HG02678 (cell line): ENCODE measurements around the gene CCDC57.
A peak's percentile ranks its signal among the peaks of the same experiment; 100 is the strongest.

ENCODE experiments used
- ATAC-seq: cut with Tn5 transposase; IDR thresholded peaks from one replicate; pipeline ENCODE4 v1.9.1; 2021; ENCODE audit warnings: mild to moderate bottlenecking, moderate library complexity; ENCODE audit not compliant: unreplicated experiment

CCDC57 gene

DNA sequence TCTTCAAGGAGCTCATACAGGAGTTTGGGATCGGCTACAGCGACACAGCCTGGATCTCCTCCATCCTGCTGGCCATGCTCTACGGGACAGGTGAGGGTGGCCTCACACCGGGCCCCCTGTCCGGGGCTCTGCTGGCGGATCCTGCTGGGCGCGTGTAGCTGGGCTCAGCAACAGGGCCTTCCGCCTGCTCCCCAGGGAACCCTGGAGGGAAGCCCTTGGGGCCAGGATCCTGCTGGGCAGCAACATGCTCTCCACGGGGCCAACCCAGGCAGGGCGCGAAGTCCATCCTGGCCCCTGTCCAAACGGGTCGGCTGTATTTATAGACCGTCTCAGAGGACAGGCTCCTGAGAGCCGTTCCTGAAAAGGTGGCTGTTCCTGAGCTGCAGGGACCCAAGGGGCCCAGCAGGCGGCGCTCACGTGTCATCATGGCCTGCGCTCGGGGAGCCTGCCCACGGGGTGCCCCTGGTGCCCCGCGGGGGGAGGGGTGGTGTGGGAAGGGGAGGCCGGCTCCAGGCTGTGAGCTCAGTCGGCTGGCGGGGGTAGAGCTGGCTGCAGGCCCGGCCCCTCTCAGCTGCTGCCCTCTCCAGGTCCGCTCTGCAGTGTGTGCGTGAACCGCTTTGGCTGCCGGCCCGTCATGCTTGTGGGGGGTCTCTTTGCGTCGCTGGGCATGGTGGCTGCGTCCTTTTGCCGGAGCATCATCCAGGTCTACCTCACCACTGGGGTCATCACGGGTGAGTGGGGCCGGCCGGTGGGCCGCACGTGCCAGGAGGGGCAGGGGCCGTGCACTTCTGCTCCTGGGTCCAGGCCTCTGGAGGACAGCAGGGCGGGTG lies 23.7 kb upstream of the CCDC57 start:
- no peak for ATAC-seq

DNA sequence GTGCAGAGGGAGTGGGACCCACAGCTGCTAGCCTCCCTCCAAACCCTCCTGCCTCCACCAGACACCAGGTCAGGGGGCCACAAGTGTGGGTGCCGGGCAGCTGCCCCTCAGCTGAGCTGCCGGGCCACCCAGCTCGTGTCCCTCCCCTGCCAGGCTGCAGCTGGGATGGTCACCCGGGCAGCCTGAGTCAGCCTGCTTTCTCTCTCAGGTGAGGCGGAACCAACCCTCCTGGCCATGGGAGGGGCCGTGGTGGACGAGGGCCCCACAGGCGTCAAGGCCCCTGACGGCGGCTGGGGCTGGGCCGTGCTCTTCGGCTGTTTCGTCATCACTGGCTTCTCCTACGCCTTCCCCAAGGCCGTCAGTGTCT lies 23.1 kb upstream of the CCDC57 start:
- no peak for ATAC-seq

DNA sequence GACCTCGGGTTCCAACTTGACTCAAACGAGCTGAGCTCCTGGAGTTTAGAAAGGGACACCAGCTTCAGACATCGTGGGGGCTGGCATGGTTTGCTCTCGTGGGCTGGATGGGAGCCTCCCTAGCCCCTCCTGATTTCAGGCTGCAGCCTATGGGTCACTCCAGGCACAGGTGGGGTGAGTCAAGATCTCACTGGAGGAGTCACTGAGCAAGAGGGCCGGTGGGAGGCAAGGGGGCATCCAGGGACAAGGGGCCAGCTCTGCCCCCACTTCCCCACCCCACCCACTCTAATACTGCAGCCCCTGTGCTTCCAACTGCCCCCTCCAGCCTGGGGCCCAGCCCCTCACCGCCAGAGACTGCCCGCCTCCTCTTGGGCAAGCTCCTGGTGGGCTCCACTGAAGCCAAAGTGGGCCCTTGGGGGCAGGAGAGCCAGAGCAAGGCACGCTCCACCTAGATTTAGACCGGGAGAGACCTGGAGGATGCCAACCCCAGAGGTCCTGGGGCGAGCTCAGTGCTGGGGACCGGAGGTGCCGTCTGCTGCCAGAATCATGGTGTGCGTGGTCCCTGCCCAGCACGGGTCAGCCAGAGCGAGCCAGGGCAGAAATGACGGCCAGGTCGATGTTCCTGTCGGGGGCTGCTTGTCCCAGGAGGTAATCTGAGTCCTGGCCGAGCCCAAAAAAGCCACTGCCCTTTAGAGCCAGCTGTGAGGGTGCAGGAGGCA lies 22.6 kb upstream of the CCDC57 start:
- ATAC-seq: no peak

DNA sequence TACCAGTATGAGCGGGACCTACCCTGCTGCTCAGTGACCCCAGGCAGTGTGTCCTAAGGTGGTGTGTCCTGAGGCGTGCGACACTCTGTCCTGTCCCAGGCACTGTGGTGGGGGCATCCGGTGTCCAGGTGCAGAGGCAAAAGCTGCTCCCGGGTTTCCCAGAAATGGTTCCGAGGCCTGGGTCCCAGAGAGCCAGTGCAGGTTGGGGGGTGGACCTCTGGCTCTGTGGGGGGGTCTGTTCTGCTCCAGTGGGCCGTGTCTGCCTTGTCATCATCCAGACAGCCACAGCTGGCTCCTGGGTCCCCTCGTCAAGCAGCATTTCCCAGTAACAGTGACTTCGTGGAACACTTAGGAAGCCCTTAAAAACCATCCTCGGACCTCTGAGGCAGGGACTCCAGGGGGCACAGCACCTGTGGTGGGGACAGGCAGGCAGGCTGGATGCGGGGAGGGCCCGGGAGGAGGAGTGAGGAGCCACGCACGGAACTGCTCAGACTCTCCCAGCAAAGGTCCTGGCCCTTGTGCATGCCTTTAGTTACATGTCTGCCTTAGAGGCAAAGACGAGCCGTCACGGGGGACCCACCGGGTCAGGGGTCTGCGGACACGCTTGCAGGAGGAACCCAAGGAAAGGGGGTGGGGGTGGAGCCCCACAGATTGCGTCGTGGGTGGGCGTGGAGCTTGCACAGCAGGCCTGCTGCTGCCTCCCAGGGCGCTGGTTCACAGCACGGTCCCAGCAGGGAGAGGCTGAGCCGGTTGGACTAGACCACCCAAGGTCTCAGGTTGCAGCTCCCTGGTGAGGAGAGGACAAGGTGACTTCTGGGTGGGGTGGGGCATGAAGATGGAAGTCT lies 21.8 kb upstream of the CCDC57 start:
- ATAC-seq: no peak

DNA sequence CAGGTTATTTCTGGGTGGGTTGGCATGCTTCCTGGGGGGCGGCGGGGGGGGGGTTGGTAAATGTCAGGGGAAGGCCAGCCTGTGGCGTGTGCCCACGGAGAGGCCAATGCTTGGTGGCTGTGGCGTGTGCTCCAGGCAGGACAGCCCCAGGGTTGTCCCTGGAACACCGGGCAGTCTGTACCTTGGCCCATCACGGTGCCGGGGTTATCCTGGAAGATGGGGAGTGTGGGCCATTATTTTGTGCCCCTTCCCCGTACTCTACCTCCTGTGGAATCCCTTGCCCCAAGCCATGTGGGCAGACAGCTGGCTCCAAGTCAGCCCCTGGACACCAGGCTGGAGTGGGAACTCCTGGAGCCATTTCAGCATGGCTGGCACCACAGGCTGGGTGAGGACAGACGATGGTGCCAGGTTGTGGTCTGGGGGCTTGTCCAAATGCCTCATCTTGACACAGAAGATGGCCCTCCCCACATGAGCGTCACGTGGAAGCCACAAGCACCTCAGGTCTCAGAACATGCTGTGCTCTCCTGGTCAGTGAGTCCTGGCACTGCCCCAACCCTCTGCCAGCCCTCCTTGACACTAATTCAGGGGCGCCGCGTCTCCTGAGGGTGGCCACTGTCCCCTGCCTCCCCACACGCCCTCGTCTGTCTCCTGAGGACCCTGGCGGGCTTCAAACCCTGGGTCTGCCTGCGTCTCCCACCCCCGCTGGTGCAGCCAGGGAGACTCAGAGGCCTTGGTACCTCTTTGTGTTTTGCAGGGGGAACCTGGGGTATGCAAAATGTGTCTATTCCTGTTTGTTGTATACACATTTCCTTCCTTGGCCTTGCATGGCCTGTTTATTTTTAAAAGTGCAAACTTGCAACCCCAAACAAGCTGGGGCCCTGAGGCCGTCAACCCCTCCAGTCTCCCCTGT lies 20.5 kb upstream of the CCDC57 start:
- no peak for ATAC-seq

DNA sequence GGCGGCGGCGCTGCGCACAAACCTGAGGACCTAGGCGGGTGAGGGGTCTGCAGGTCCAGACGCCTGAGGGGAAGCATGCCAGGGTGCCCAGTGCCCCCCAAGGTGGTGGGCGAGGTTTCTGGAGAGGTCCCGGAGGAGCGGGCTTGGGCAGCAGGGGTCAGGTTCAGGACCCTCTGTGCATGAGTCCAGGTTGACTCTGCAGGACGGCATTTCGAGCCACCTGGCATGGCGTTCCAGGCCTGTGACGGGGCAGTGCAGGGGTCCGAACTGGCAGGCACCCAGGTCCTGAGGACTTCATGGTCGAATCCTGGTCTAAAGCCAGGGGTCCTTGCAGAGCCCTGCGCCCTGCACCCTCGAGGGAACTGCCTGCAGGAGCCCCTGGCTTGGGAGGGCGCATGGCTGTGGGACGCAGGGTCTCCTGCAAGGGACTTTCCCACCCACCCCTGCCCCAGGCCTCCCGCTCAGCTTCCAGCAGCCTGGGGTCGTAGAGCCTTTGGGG lies 19.7 kb upstream of the CCDC57 start:
- no peak for ATAC-seq

DNA sequence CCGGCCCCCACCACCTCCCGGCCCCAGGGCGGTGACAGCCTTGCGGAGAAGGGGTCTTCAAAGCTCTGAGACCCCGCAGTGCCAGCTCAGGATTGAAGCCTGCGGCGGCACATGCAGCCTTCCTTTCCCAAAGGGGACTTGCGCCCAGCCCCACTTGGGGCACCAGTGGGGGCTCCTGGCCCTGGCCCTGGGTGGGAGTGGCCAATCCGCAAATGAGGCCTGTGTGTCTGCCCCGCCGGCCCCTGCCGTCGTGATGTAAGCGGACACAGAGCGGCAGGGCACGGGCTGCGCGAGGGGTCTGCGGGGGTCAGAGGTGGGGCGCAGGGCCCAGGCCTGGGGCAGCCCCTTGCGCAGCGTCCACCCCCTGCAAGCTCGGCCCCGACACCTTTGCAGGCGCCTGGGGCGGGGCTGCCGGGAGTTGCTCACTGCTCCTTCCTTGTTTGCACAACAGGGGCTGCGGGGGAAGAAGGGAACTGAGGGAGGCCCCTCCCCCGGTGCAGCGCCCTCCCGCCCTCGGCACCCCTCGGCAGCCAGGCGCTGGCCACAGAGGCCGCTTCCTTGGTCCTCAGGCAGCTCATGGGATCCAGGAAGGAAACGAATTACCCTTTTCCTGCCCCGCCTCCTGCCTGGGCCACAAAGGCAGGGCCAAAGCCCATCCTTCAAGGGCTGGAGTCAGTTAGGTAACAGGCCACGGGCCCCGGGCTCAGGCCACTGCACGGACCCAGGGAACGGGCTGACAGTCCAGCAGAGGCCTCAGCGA lies 19.1 kb upstream of the CCDC57 start:
- no peak for ATAC-seq

DNA sequence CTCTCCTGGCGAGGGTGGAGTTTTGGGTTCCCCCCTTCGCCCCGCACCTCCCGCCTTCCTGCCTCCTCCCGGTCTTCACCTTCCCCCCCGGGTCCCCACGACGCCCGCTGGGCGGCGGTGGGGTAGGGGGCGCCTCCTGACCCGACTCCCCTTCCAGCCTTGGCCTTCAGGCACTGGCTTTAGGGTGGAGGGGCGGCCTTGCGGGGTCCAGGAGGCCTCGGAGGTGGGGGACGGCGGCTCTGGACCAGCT lies 18.6 kb upstream of the CCDC57 start:
- no peak for ATAC-seq

DNA sequence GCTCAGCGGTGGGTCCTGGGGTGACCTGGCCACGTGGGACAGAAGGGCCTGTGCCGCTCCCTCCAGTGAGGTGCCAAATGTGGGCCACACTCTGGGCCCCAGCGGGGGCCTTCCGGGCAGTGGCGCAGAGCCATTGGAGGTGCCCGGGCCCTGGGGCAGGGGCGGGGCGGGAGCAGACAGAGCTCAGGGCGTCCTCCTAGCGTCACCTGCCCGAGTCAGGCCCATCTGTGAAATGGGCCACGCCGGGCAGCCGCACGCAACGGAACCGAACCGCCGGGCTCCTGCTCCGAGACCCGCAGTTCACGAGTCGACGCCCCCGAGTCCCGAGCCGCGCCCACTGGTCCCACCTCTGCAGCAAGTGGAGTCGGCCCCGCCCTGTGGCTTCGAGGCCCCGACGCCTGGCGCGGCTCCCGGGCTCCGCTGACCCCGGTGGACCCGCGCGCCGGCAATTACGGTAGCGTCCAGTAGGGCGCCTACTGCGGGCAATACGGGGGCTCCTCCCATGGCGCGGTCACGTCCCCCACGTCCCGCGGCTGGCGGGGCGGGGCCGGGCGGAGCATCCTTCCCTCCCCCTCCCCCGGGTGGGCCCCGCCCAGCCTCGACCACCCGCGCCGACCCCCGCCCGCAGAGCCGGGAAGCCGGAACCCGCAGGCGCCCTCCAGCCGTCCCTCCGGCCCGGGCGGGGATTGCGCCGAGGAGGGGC lies 18.1 kb upstream of the CCDC57 start:
- ATAC-seq: peak; percentile 46

DNA sequence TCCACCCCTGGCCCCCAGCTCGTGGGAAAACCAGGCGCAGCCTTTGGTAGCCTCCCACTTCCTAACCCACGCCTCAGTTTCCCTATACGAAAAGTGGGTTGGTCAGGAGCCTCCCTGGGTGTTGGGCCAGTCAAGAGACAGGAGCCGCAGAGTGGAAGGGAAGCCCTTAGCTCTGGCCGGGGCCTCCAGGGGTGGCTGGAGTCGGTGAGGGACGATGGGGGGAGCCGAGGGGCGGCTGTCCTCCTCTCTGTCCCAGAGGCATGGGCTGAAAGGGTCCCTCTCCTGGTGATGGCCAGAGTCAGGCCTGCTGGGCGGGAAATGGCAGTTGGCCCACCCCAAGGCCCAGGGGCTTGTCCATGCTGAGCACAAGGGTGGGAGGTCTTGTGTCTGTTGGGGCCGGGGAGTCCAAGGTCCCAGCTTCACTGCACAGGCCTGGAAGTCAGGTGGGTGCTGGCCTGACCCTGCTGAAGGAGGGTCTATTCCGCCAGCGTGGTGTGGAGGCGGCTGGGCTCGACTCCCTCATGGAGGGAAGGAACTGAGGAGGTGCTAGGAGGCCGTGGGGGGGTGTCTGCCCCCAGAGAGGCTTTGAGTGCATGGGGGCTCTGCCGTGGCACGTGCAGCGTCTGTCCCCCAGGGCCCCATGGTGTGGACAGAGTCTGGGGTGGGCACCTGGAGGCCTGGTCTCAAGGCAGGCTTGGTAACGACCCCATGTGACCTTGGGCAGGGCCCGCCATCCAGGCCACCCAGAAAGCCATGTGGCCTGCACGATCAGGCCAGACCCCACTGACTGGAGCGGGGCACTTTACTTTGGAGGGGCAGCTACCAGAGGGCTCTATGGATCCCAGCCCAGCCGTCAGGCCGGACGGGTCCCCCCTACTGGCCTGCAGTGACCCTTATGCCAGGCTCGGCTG lies 17.3 kb upstream of the CCDC57 start:
- ATAC-seq: no peak

DNA sequence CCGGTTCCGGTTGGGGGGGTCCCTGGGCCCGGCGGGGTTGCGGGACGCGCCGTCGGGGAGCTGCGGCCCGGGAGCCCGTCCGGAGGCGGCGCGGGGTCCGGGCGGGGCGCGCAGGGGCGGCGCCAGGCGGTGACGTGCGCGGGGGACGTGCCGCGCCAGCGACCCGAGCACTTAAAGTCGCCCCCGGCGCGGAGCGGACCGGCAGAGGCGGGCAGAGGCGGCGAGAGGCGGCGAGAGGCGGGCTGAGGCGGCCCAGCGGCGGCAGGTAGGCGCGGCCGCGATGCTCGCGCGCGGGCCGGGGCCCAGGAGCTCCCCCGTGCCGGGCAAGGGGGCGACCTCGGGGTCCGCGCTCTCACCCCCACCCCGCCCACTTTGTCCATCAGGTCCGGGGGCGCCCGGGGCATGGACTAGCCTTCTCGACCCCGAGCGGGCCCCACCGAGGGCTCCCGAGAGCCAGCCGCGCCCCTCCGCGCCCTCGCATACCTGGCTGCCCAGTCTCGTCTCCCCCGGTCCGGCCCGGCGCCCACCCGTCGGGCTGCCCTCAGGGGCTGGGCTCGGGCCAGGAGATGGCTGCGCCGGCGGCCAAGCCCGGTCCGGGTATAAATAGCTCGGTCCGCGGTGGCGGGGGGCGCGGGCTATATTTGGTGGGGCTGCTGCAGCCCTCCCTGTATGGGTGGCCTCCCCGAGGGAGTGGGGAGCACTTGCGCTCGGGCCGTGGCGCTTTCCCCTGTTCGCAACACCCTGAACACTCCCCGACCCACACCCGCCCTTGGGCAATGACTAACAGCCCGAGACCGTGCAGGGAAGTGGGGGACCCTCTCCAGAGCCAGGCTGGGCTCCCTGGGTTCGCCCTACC lies 16.4 kb upstream of the CCDC57 start, which contains the start of gene SLC16A3:
Gene SLC16A3 (plus strand): TSS at position 201 of the 856 bp plus-strand sequence. CDS start 6,967 bp downstream, outside the sequence.
- ATAC-seq: peak; percentile 44

DNA sequence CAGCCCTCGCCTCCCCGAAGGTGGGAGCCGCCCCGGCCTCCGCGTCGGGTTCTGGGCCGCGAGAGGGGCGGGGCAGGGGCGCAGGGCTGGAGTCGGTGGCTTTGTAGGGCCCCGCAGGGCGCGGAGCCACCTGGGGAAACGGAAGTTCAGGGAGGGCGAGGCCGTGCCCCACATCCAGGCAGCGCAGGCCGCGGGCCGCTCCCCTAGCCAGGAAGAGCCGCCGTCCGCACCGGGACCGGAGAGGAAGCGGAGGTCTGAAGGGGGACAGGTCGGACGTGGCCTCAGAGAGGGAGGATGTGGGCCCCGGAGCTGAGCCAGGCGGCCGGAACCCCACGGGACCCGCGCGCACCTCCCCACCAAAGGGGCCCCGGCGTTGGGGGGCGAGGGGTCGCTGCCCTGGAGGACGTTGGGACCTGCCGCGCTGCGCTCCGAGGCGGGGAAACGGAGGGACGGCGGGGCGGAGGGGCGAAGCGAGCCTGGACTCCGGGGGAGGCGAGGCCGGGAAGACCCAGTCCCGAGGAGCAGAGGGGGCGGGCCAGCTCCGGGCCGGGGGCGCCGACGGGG lies 15.7 kb upstream of the CCDC57 start:
- peak; percentile 35 for ATAC-seq

DNA sequence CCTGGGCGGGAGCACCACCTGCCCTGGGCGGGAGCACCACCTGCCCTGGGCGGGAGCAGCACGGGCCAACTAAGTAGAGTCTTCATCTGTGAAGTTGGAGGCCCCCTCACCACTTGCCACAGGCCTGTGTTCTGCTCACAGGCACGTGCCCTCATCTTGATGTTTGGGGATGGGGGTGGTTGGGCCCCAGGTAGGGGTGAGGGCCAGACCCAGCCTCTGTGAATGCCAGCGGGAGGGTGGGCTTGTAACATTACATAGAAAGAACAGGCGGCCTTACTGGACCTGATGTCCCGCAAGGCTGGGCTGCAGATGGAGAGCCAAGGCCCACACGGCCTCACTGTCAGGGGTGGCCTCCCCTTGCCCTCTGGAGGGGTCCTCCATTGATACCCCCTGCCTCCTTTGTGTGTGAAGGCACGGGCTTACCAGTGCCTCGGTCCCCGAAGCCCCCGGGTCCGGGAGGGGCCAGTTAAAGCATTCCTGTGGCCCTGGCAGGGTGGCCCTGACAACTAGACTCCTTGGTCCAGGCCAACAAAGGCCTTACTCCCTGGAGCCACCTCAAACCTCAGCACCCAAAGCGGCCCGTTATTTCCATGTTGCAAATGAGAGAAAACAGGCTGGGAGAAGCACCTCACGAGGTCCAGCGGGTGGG lies 15.1 kb upstream of the CCDC57 start:
- ATAC-seq: no peak

DNA sequence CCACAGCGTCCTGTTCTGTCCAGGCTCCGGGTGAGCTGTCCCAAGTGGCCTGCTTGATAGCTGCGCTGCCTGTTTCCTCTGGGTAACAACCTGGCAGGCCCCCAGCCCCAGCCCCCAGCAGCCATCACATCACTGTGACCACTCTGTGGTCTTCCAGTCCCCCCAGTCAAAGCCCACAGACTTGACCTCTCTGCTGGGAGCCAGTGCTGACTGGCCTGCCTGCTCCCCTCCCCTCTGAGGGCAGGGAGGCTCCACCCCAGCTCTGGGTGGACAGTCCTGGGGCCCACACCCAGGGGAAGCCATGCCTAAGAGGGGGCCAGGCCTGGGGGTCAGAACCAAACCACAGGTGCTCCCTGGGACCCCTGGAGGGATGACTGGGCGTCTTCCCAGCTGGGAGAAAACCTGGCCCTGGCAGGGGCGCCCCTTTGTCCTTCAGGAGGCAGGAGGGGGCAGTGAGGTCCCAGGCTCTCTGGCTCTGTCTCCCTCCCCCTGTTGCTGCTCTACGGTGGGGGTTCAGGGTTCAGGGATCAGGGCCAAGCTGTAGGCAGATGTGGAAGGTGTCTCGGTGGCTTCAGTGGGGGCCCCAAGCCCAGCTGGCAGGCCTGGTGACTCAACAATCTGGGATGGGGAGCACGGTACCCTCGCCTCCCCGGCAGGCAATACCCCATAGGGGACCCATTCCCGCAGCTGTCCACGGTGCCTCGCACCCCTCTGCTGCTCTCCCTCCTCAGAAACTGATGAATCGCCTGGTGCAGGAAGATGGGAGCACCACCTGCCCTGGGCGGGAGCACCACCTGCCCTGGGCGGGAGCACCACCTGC lies 14.4 kb upstream of the CCDC57 start:
- ATAC-seq: no peak

DNA sequence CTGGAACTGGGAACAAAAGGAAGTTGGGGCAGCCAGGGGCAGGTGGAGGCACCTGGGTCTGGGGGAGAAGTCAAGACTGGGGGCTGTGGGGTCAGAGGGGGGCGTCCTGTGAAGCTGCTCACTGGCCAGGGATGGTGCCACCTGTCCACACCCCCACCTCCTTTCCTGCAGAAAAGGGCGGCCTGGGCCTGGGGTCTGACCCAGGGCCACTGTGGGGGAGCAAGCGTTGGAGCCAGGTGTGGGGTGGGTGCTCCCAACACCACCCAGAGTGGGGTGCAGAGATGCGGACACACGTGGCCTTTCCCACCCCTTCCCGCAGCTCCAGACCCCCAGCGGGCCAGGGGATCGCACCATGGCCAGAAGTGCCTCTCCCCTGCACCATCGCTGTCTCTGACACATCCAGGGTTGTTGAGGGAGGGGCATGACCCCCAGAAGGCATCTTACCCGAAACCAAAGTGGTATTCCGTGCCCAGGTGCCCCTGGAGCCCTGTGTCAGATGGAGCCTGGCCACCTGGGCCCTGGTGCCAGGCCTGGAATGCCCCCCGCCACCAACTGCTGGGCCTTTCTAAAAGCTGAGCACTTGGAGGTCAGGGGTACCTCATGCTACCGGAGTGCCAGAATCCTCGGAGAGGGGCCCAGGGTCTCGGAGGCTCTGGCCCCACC lies 13.6 kb upstream of the CCDC57 start:
- ATAC-seq: no peak
